Mesothelial cell of epicardium (in vitro differentiated cells): ENCODE results near the gene SYNDIG1. TPM values are rescaled to one million over a fixed set of nuclear protein-coding genes. Genes with fewer than 3 reads are reported as not detected.

Experiments
- DNase-seq, 2 experiments: peaks; one replicate each; pipeline ENCODE4 v3.0.0; 2021; ENCODE audit warnings: low spot score in 2 of 2; ENCODE audit not compliant: unreplicated experiment in 2 of 2
- H3K27ac Mint-ChIP-seq: 2 replicates; pipeline ENCODE4 v1.8.0; 2021; ENCODE audit warnings: mixed read lengths
- H3K27me3 Mint-ChIP-seq: 2 replicates; pipeline ENCODE4 v1.8.0; 2021; ENCODE audit warnings: low read depth, mixed read lengths
- H3K36me3 Mint-ChIP-seq: 2 replicates; pipeline ENCODE4 v1.8.0; 2021; ENCODE audit warnings: mixed read lengths
- H3K4me1 Mint-ChIP-seq: 2 replicates; pipeline ENCODE4 v1.8.0; 2021; ENCODE audit warnings: mixed read lengths
- H3K4me3 Mint-ChIP-seq: 2 replicates; pipeline ENCODE4 v1.8.0; 2021; ENCODE audit warnings: mild to moderate bottlenecking, moderate library complexity, mixed read lengths
- H3K9me3 Mint-ChIP-seq: 2 replicates; pipeline ENCODE4 v1.8.0; 2021; ENCODE audit warnings: mixed read lengths
- CTCF ChIP-seq: fragments of 200-600 bp; sonication (generic); IDR thresholded peaks from one replicate; pipeline ENCODE4 v1.5.0; 2021; ENCODE audit warnings: antibody characterized with exemption; ENCODE audit not compliant: unreplicated experiment
- total RNA-seq: library from RNA; stranded (reverse); gene quantifications from 3 replicates; pipeline ENCODE4 v1.2.1, GENCODE V29; 2021

The SYNDIG1 gene
- total RNA-seq, 1 donor from 2014 or later = 0.80 TPM

GRCh38 chr20:24491041-24491756 lies 21.8 kb downstream of the SYNDIG1 start:
- TF ChIP-seq CTCF = no peak
- no peaks in the 10 kb centered on the region for H3K36me3 Mint-ChIP-seq
- H3K27ac Mint-ChIP-seq = no peak overlapping the region
- no peak overlapping the region for H3K4me3 Mint-ChIP-seq
- H3K4me1 Mint-ChIP-seq = no peaks in the 10 kb centered on the region
- no peaks in the 10 kb centered on the region for H3K27me3 Mint-ChIP-seq
- no peak for DNase-seq
- H3K9me3 Mint-ChIP-seq = no peaks in the 10 kb centered on the region

GRCh38 chr20:24492031-24492607 lies 22.7 kb downstream of the SYNDIG1 start:
- no peak overlapping the region for H3K27ac Mint-ChIP-seq

GRCh38 chr20:24492698-24493097 lies 23.3 kb downstream of the SYNDIG1 start:
- H3K36me3 Mint-ChIP-seq = no peaks in the 10 kb centered on the region
- H3K4me3 Mint-ChIP-seq = no peak overlapping the region
- TF ChIP-seq CTCF = no peak
- no peak overlapping the region for H3K27ac Mint-ChIP-seq
- DNase-seq = no peak
- H3K27me3 Mint-ChIP-seq = no peaks in the 10 kb centered on the region
- H3K9me3 Mint-ChIP-seq = no peaks in the 10 kb centered on the region
- peaks cover 3% of the 10 kb centered on the region for H3K4me1 Mint-ChIP-seq

More at GRCh38 chr20:24492031-24492607, 22.7 kb downstream of the SYNDIG1 start:
- Mint-ChIP-seq H3K36me3 (no peaks in the 10 kb centered on the region), H3K9me3 (no peaks in the 10 kb centered on the region), H3K4me3 (no peak overlapping the region), H3K27me3 (no peaks in the 10 kb centered on the region), H3K4me1 (no peaks in the 10 kb centered on the region)
- DNase-seq = peak in 1 of 2 experiments; percentile 14
- TF ChIP-seq CTCF = no peak

- no peak for TF ChIP-seq CTCF
- no peak for DNase-seq
Measured at GRCh38 chr20:24493181-24493580, 23.8 kb downstream of the SYNDIG1 start.

GRCh38 chr20:24493661-24494459 lies 24.4 kb downstream of the SYNDIG1 start:
- Mint-ChIP-seq H3K4me1 (peaks cover 10% of the 10 kb centered on the region), H3K9me3 (no peaks in the 10 kb centered on the region), H3K4me3 (no peak overlapping the region), H3K36me3 (no peaks in the 10 kb centered on the region), H3K27ac (no peak overlapping the region), H3K27me3 (no peaks in the 10 kb centered on the region)
- TF ChIP-seq CTCF = no peak
- no peak for DNase-seq

More at GRCh38 chr20:24493181-24493580, 23.8 kb downstream of the SYNDIG1 start:
- no peak overlapping the region for H3K4me3 Mint-ChIP-seq
- H3K27ac Mint-ChIP-seq = no peak overlapping the region
- peaks cover 7% of the 10 kb centered on the region for H3K4me1 Mint-ChIP-seq
- no peaks in the 10 kb centered on the region for H3K9me3 Mint-ChIP-seq
- no peaks in the 10 kb centered on the region for H3K36me3 Mint-ChIP-seq
- no peaks in the 10 kb centered on the region for H3K27me3 Mint-ChIP-seq
